ENCODE results near the gene ARPC1B.
"Not testable (repeated sequence)": the region's sequence is repeated elsewhere in the genome, so short reads cannot be mapped to it uniquely, and the experiment has no call there.

Gene ARPC1B

DNA sequence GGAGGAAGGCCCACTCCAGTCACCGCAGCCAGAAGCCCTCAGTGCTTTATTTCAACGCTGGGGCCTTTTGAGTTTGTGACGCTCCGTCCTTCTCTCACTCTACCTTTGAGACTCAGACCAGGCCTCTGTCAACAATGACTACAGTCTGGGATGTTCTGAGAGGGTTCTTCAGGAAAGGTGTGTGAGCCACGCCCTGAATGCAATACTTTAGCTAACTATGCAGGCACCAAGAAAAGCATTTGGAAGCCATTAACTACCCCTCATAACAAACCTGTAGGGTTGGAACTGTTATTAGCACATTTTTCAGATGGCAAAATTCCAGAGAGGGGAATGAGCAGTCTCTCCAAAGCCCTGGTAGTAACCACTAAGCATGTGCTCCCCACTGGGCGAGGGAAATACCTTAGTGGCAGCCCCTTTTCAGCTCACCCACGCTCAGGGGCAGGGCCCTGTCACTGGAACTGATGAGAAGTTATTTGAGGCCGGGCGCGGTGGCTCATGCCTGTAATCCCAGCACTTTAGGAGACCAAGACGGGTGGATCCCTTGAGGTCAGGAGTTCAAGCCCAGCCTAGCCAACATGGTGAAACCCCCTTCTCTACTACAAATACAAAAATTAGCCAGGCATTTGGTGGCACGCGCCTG is 5.7 kb upstream of the ARPC1B start:
- DNase-seq, result no peak

DNA sequence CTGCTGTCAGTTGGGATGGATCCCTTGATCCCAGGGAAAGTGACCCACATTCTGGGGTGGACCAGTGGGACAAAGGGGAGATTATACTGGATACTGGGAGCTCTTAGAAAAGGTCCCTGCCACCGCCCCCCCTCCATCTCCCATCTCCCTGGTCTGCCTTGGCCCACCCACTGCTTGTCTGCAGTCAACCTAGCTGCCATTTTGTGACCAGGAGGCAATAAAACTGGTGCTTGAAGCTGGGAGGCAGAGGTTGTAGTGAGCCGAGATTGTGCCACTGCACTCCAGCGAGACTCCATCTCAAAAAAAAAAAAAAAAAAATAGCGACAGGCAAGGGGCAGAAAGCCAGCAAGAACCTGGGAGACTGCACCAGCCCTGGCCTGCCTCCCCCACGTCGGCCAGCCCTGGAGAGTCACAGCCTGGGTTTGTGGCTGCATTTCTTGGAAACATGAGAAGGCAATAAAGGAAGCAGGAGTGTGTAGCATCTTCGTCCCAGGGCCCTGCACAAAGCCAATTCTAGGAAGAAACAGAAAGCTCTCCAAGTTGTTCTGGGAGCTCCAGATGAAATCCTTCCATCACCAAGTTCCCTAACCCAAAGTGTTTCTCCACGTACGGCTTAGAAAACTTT is 4.7 kb upstream of the ARPC1B start:
- DNase-seq, result no peak

DNA sequence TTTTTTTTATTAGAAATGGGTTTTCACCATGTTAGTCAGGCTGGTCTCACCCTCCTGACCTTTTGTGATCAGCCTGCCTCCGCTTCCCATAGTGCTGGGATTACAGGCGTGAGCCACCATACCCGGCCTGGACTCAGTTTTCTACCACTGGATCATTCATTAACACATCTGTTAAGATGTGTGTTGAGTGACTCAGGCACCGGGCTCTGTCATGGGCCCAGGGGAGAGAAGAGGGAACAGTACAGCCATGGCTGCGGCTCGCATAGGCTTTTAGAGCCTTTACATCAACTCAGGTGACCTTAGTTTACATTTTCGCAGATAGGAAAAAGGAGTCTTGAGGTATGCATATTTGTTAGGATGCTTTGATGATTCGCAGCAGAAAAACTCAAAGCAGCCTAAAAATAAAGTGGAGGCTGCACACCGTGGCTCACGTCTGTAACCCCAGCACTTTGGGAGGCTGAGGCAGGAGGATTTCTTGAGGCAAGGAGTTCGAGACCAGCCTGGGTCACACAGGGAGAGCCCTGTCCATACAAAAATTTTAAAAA is 3.1 kb upstream of the ARPC1B start:
- no peak for DNase-seq

DNA sequence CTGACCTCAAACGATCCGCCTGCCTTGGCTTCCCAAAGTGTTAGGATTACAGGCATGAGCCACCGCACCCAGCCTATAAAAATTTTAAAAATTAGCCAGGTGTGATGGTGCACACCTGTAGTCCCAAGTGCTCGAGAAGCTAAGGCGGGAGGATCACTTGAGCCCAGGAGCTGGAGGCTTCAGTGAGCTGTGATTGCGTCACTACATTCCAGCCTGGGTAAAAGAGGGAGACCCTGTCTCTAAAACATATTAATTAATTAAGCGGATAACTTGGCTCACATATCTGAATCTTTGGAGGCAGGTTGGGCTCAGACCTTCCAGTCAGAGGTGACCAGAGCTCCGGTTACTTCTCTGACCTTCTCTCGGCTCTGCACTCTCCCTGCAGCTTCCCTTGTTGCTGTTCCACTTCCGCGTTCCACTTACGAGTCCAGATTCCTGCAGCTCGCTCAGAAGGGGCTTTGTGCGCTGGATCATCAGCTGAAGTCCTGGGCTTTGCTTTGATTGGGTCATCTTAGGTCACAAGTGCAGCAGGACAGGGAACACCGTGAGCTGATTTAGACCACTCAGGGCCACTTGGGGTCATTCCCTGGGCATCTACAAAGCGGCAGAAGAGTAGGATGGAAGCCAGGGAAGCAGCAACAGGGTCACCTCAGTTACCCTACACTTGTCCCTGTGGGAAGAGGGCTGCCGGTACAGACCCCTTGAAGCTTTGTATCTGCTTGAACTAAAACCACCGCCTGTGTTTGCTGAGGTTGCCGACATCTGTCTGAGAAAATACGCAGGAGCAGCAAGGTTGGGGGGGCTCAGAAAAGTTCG is 2.0 kb upstream of the ARPC1B start:
- no peak for DNase-seq

DNA sequence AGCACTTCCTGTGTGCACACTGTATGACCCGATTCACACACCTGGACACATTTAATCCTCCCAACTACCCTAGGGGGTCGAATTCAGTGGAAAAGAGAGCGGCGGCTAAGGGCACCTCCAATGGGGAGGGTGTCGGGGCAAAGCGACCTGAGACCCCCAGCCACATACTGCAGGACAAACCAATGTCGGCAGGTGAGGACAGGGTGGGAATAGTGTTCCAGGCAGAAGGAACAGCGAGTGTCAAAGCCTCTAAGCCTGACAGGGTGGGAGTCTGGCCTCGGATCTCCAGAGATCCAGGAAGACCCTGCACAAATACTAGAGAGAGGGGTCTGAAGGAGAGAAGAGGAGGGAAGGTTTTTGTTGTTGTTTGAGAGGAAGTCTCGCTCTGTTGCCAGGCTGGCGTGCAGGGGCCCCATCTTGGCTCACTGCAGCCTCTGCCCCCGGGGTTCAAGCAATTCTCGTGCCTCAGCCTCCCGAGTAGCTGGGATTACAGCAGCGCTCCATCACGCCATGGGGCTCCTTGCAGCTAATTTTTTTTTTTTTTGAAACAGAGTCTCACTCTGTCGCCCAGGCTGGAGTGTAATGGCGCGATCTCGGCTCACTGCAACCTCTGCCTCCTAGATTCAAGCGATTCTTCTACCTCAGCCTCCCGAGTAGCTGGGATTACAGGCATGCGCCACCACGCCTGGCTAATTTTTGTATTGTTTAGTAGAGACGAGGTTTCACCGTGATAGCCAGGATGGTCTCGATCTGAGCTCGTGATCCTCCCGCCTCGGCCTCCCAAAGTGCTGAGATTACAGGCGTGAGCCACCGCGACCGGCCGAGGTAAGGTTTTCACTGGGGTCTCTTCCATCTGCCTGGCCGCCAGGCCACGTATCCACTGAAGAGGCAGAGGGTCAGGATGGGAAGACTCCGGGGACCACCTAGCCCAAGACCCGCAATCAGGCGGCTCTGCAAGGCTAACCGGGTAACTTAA is 1.2 kb upstream of the ARPC1B start:
- DNase-seq, result no peak

DNA sequence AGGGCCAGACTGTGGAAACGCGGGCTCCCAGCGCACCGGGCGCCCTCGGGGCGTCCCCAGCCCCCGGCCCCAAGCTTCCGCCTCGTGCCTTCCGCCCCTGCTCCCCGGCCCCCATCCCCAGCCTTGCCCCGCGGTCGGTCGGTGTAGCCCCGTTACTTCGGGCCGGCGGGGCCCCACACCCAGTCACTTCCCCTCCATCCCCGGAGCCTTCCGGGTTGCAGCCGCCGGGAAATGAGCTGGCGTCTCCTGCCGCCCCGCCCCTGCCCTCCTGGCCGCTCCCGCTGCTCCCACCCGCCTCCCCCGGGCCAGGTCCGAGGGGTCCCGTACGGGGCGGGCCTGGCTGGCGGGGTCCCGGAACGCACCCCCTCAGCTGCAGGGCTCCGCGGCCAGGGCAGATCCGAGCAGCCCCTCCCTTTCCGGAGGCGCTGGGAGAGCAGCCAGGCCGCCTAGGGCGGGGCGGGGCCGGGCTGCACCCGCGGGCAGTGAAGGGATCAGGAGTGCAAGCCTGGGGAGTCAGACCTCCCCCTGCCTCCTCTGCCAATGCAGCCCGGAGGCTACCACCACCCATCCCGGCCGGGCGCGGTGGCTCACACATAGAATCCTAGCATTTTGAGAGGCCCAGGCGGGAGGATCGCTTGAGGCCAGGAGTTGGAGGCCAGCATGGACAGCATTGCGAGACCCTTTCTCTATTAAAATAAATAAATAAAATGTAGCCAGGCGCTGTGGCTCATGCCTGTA is 709 bp downstream of the ARPC1B start:
- DNase-seq, result peak; percentile 73

DNA sequence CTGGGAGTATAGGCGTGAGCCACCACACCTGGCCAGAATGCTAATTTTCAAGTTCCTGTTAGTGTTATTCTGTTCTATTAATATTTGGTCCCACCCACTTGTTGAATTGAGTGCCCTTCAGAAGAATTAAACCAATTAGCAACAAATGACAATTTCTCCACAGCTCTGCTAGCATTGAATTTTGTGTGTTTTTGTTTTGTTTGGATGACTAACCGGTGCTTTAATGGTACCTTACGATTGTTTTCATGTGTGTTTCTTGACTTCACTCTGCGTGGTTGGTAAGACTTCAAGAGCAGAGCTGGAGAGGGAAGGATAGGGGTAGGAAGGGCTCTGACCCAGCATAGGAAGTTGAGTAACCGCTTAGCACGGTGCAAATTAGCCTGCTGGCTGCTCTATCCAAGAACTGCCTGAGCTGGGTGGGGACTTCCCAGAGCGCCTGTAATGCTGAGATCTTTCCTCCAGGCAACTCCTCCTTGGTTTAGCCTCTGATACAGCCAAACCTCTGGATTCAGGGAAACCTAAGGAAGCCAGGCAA is 4.6 kb downstream of the ARPC1B start:
- DNase-seq, result peak; percentile 77

DNA sequence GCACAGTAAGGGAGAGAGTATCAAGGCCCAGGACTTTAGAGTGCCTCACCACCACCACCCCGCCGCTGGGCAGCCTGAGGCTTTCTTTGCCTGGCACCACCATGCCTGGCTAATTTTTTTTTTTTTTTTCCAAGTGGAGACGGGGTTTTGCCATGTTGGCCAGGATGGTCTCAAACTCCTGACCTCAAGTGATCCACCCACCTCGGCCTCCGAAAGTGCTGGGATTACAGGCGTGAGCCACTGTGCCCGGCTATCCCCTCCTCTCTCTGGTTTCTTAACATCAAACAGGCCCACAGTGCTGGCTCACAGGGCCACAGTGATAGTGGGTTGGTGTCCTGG is 5.1 kb downstream of the ARPC1B start:
- DNase-seq, result not testable (repeated sequence)

DNA sequence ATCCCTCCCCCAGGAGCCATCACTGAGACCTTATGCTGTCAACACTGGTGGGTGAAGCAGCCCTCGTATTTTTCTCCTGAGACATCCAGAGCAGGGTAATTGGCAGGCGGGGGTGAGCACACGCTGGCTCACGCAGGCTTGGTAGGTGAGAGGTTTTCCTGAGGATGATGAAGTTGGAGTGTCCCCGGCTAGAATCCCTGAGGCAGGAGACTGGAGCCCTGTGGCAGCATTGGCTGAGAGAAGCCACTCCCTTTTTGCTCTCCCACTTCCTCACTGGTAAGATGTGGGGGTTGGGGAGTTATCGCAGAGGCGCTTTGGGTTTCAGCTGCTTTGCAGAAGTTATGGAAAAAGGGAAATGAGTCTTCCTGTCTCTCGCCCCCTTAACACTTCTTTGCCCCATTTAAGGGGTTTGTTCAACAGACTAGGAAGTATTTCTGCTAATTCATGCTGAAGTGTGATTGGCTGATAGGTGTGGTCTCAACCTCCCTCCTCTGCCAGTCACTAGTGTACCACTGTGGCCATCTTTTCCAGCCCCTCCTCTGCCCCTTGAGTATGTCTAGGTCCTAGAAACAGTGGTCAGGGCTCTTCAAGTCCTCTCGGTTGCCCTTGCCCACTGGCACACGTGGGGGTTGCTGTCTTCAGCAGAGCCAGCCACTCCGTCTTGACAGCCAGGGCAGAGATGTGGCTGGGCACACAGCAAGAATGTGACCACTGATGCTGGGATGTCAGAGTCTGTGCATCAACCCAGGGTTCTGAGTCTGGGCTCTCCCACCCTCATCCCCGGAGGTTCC is 5.7 kb downstream of the ARPC1B start:
- peak; percentile 70 for DNase-seq

DNA sequence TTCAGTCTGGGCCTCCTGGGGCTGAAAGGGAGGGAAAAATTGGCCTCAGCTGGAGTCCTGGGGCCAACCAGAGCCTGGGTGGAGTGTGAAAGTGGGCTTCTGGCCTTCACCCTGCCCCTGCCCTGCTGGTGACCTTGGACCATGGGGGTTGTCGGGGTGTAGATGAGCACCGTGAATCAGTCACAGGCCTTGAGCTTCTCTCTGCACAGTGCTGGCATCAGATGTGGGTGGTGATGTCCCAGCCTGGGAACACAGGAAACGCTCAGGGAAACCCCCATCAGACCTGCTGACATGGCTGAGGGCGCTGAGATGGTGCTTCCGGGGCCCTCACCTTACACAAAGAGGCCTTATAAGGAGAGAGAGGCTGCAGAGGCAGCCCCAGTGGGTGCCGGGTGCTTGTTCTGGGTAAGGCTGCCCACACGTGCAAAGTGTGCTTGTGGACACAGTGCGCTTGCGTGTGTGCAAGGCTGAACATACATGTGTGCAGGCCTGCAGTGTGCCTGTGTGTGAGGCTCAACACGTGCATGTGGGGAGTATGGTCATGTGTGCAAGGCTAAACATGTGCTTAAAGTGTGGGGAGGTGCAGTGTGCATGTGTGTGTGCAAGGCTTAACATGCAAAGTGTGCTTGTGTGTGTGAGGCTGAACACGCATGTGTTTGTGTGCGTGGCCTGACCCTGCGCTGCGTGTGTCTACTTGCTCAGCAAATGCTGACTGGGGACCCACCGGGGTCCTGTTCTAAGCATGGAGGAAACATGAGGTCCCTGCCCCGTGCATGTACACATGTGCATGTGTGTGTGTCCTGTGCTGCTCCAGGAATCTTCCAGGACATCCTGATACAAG is 6.5 kb downstream of the ARPC1B start:
- DNase-seq, result peak; percentile 96

DNA sequence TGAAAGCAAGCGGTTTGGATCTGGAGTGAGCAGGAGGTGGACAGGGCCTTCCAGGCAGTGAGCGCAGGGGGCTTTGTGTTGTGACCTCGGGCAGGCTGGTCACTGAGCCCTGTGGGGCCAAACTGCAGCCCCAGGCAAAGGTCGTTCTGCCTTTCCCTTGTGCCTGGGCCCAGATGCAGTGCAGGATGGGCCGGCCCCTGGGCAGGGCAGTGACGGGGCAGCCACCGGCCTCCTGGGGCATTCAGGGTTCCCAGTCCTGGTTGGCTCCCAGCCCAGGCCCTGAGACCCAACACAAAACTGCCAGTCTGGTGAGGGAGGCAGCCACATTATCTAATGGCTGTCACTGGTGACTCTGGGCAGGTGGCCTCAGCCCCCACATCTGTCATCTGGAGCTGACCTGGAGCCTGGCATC is 7.1 kb downstream of the ARPC1B start:
- DNase-seq, result no peak

DNA sequence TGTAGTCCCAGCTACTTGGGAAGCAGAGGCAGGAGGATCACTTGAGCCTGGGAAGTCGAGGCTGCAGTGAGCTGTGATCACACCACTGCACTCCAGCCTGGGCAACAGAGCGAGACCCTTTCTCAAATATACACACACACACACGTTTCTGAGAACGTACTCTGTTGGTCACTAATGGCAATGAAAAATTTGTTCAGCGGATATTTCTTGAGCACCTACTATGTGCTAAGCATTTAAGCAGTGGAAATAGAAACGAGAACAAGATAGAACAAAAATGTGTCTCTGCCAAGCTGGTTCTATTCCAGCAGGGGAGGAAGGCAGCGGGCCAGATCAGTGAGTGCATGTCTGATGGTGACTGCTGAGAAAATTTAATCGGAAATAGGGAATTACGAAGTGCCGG is 8.7 kb downstream of the ARPC1B start:
- DNase-seq, result no peak

DNA sequence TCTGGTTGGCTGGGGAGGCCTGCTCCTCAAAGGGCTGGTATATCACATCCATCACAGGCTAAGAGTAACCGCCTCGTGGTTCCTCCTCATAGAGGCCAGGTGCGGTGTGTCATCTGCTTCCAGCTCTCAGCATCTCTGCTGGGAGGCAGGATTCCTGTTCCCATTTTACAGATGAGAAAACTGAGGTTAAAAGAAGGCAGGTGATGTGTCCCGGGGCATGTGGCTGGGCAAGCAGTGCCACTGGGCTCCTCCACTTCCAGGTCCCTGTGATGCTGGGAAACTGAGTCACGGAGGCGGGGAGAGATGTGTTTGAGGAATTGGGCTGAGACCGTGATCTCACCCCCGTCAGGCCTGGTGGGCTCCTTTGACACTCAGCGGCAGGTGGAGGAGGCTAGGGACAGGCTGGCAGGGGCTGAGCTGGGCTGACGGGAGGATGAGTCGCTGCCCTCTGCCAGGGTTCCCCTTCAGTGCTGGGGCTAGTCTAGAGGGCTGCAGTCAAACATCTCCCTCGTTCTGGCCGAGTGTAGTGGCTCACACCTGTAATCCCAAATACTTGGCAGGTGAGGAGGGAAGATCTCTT is 9.4 kb downstream of the ARPC1B start:
- DNase-seq, result no peak

DNA sequence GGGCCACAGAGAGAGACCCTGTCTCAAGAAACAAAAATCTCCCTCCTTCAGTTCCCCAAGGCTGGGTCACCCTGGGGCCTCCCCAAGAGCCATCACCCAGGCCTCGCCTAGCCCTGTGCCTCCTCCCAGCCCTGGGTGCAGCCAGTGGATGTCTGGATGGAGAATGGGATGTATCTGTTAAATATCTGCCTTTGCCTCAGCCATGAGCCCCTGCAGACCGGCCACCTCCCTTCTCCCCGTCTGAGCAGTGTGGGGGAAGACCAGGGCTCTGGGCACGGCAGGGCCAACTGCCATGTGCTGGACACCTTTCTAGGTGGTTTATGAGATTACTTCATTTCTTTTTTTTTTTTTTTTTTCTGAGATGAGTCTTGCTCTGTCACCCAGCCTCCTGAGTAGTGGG is 10.0 kb downstream of the ARPC1B start:
- no peak for DNase-seq

DNA sequence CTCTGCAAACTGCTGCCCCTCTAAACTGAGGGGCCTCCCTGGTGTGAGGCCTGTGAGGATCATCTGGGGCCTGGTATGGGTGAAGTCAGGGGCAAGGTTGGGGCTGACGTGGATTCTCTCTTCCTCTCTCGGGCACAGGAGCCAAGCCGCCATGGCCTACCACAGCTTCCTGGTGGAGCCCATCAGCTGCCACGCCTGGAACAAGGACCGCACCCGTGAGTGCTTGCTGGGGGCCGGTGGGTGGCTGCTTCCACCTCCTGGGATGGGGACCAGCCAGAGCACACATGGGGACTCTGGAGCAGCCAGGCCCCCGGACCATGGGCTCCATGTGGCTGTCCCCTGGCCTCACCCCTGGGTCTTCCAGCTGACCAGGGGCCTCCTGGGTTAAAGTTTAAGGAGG is 11.0 kb downstream of the ARPC1B start:
- DNase-seq, result peak; percentile 15

DNA sequence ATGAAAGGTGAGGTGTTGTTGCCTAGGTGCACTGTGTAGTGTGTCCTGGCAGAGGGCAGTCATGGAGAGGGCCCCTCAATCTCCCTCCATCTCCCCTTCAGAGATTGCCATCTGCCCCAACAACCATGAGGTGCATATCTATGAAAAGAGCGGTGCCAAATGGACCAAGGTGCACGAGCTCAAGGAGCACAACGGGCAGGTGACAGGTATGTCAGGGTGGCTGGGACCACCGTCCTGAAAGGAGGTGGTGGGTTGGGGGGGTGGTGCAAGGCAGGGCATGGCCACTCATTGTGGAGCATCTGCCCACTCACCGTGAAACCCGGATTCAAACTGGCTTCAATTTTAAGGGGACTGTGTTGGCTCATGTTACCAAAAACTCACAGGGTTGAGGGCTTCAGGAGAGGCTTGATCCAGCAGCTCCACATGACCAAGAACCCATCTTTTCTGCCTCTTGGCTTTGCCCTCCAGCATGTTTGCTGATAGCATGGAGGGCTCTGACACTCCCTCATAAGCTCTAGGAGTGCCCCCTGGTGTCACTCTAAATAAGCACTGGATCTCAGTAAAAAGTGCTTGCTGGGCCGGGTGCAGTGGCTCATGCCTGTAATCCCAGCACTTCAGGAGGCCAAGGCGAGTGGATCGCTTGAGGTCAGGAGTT is 12.2 kb downstream of the ARPC1B start:
- peak; percentile 69 for DNase-seq

DNA sequence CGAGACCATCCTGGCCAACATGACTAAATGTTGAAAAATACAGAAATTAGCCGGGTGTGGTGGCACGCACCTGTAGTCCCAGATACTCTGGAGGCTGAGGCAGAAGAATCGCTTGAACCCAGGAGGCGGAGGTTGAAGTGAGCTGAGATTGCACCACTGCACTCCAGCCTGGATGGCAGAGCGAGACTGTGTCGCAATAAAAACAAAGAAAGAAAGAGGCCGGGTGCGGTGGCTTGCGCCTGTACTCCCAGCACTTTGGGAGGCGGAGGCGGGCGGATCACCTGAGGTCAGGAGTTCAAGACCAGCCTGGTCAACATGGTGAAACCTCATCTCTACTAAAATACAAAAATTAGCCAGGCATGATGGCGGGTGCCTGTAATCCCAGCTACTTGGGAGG is 12.7 kb downstream of the ARPC1B start:
- DNase-seq, result not testable (repeated sequence)

DNA sequence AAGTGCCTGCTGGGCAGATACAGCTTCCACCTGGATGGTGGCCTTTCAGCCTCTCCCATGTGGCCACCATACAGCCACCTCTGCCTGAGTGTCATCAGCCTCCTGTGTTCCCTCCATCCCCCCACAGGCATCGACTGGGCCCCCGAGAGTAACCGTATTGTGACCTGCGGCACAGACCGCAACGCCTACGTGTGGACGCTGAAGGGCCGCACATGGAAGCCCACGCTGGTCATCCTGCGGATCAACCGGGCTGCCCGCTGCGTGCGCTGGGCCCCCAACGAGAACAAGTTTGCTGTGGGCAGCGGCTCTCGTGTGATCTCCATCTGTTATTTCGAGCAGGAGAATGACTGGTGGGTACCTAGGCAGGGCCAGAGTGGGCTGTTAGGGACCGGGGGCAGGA is 13.4 kb downstream of the ARPC1B start:
- no peak for DNase-seq

DNA sequence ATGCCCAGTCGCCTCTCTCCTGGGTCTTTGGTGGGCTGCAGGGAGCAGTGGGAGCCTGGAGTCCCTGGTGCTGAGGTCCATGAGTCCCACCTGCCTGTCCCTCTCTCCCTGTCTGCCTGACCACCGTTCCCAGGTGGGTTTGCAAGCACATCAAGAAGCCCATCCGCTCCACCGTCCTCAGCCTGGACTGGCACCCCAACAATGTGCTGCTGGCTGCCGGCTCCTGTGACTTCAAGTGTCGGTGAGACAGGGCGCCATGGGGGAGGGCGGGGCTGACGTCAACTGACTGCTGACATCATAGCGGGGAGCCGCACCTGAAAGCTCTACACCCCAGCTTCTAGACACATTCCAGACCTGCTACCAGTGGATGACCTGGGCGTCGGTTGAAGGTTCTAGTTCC is 15.2 kb downstream of the ARPC1B start:
- DNase-seq, result no peak

Data from CD4-positive, alpha-beta T cell treated with Interleukin-17A for 1 hour (primary cell).